Measurements from ENCODE around the gene CYP4F3.
"Not testable (repeated sequence)": the region's sequence is repeated elsewhere in the genome, so short reads cannot be mapped to it uniquely, and the experiment has no call there.

Gene CYP4F3

GRCh38 chr19:15675560-15675959, 34.9 kb downstream of the CYP4F3 start:
- in situ Hi-C loops (cut with HindIII; ENCODE audit: low sequenced_read_pairs), result no loop called here

GRCh38 chr19:15679089-15679488, 38.4 kb downstream of the CYP4F3 start:
- in situ Hi-C loops (cut with HindIII; ENCODE audit: low sequenced_read_pairs), result no loop called here
- no peak for DNase-seq (ENCODE audit: low read depth, low spot score)
- H3K4me3 ChIP-seq (ENCODE audit: low read depth, low read length), result no peak overlapping the region
- no peak for TF ChIP-seq CTCF (IDR thresholded peaks at IDR 0.05; ENCODE audit: low read depth, low read length)

More at GRCh38 chr19:15675560-15675959, 34.9 kb downstream of the CYP4F3 start:
- DNase-seq (ENCODE audit: low read depth, low spot score), result no peak
- H3K4me3 ChIP-seq (ENCODE audit: low read depth, low read length), result no peak overlapping the region
- no peak for TF ChIP-seq CTCF (IDR thresholded peaks at IDR 0.05; ENCODE audit: low read depth, low read length)

- H3K4me3 ChIP-seq (ENCODE audit: low read depth, low read length); in situ Hi-C loops (cut with HindIII; ENCODE audit: low sequenced_read_pairs); DNase-seq (ENCODE audit: low read depth, low spot score): not testable (repeated sequence)
These were observed 39.2 kb downstream of the CYP4F3 start for GRCh38 chr19:15679865-15680264.

- in situ Hi-C loops (cut with HindIII; ENCODE audit: low sequenced_read_pairs), result no loop called here
- no peak for DNase-seq (ENCODE audit: low read depth, low spot score)
- no peak overlapping the region for H3K4me3 ChIP-seq (ENCODE audit: low read depth, low read length)
- no peak for TF ChIP-seq CTCF (IDR thresholded peaks at IDR 0.05; ENCODE audit: low read depth, low read length)
These were observed 40.0 kb downstream of the CYP4F3 start for GRCh38 chr19:15680478-15681322.

- in situ Hi-C loops (cut with HindIII; ENCODE audit: low sequenced_read_pairs), result no loop called here
- no peak for DNase-seq (ENCODE audit: low read depth, low spot score)
- no peak for TF ChIP-seq CTCF (IDR thresholded peaks at IDR 0.05; ENCODE audit: low read depth, low read length)
- H3K4me3 ChIP-seq (ENCODE audit: low read depth, low read length), result no peak overlapping the region
These were observed 42.7 kb downstream of the CYP4F3 start for GRCh38 chr19:15683411-15683810.

- DNase-seq (ENCODE audit: low read depth, low spot score), result no peak
- in situ Hi-C loops (cut with HindIII; ENCODE audit: low sequenced_read_pairs), result no loop called here
- no peak for TF ChIP-seq CTCF (IDR thresholded peaks at IDR 0.05; ENCODE audit: low read depth, low read length)
- H3K4me3 ChIP-seq (ENCODE audit: low read depth, low read length), result no peak overlapping the region
These were observed 44.1 kb downstream of the CYP4F3 start for GRCh38 chr19:15684828-15685227.

GRCh38 chr19:15696654-15697194, 56.0 kb downstream of the CYP4F3 start:
- DNase-seq (ENCODE audit: low read depth, low spot score), result no peak
- no peak overlapping the region for H3K4me3 ChIP-seq (ENCODE audit: low read depth, low read length)
- no peak for TF ChIP-seq CTCF (IDR thresholded peaks at IDR 0.05; ENCODE audit: low read depth, low read length)
- in situ Hi-C loops (cut with HindIII; ENCODE audit: low sequenced_read_pairs), result no loop called here
